Transverse colon (tissue), 3 donors: Measurements from ENCODE around the gene TRIM54.

Experiments used
- CTCF ChIP-seq, 5 experiments: fragments of 200-600 bp in 3 of 5; fragments of 450-650 bp in 2 of 5; sonication (generic) in 3 of 5; IDR thresholded peaks; 1 replicate in 2 of 5; 2 replicates in 3 of 5; pipeline ENCODE4 v1.5.1; 2016 to 2017; ENCODE audit warnings: antibody characterized with exemption in 5 of 5, inconsistent platforms in 3 of 5, mild to moderate bottlenecking in 2 of 5, moderate library complexity in 1 of 5
- EP300 ChIP-seq: sonication (generic); formaldehyde crosslinking; IDR thresholded peaks from one replicate; pipeline ENCODE4 v1.6.1; 2017; ENCODE audit warnings: antibody characterized with exemption, low read depth
- POLR2A ChIP-seq: fragments of 450-650 bp; IDR thresholded peaks from one replicate; pipeline ENCODE4 v1.6.1; 2016; ENCODE audit warnings: antibody characterized with exemption, mild to moderate bottlenecking, moderate library complexity

- TF ChIP-seq CTCF (IDR thresholded peaks at IDR 0.05) (no peak), POLR2A (no peak), EP300 (no peak)
Measured at GRCh38 chr2:27313882-27314645, 31.8 kb downstream of the TRIM54 start.
